GM15510 (cell line): ENCODE data around the gene PLBD2.
A peak's percentile ranks its signal among the peaks of the same experiment; 100 is the strongest.

Source experiments
- POLR2A ChIP-seq: IDR thresholded peaks from 3 replicates; pipeline ENCODE4 v1.6.1; 2011; ENCODE audit warnings: borderline replicate concordance; ENCODE audit not compliant: insufficient read length; ENCODE audit errors: extremely low read depth

PLBD2 gene, protein sequence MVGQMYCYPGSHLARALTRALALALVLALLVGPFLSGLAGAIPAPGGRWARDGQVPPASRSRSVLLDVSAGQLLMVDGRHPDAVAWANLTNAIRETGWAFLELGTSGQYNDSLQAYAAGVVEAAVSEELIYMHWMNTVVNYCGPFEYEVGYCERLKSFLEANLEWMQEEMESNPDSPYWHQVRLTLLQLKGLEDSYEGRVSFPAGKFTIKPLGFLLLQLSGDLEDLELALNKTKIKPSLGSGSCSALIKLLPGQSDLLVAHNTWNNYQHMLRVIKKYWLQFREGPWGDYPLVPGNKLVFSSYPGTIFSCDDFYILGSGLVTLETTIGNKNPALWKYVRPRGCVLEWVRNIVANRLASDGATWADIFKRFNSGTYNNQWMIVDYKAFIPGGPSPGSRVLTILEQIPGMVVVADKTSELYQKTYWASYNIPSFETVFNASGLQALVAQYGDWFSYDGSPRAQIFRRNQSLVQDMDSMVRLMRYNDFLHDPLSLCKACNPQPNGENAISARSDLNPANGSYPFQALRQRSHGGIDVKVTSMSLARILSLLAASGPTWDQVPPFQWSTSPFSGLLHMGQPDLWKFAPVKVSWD

DNA sequence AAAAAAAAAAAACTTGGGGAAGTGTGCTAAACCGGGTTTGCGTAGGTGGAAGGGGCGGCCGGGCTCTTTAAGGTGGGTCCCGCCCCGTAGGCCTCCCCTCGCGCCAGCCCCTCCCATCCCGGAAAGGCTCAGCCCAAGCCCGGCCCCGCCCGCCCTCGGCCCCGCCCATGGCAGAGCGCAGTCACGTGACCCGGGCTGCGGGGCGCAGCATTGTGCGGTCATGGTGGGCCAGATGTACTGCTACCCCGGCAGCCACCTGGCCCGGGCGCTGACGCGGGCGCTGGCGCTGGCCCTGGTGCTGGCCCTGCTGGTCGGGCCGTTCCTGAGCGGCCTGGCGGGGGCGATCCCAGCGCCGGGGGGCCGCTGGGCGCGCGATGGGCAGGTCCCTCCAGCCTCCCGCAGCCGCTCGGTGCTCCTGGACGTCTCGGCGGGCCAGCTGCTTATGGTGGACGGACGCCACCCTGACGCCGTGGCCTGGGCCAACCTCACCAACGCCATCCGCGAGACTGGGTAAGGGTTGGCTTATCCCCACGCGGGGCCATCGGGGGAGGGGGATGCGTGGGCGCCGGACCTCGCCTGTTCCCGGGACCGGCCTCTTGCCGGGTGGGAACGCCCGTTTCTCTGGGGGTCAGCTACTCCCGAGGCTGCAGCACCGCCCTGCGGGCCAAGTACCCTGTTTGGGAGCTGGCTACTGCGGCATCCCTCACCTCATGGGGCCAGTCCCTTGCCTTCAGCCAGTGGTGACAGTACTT, at the start of gene PLBD2:
PLBD2 (plus strand) TSS at position 207 of the 752 bp plus-strand sequence; CDS start at position 221, 14 bp downstream.
- peak; percentile 68 for TF ChIP-seq POLR2A

GRCh38 chr12:113310489-113310888, 47.9 kb upstream of the PLBD2 start:
- no peak for TF ChIP-seq POLR2A

DNA sequence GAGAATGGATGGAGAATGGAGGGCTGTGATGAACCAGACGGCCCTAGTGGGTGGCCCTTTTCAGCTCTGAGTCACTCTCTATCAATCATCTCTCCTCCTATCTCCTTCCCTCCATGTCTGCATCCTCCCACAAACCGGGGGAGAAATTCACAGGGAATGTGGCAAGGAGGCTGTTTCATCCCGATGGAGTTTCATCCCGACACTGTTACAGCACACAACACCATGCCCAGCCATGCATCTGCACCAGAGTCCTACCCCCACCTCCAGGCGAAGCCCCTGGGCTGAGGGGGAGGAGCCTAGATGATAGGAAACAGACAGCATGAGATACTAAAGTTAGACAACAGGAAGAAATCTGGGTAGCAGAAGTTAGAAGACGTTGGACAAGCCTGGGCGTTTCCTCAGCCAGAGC, 44.3 kb upstream of the PLBD2 start:
- TF ChIP-seq POLR2A: no peak

DNA sequence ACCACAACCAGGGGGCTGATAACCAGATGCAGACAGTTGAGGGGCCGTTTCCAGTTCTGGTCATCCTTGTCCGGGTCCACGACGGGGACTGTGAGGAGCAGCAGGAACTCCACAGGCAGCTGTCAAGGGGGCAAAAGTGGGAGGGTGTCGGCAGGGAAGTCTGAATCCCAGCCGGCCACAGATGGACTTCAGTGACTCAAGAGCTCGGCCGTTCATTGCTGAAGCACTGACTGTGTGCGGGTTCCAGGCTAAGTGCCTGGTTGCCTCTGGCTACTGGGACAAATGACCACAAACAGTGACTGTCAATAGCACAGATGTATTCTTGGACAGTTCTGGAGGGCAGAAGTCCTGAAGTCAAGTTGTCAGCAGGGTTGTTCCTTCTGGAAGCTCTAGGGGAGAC, 43.0 kb upstream of the PLBD2 start:
- no peak for TF ChIP-seq POLR2A

GRCh38 chr12:113316155-113316554, 42.2 kb upstream of the PLBD2 start:
- no peak for TF ChIP-seq POLR2A

DNA sequence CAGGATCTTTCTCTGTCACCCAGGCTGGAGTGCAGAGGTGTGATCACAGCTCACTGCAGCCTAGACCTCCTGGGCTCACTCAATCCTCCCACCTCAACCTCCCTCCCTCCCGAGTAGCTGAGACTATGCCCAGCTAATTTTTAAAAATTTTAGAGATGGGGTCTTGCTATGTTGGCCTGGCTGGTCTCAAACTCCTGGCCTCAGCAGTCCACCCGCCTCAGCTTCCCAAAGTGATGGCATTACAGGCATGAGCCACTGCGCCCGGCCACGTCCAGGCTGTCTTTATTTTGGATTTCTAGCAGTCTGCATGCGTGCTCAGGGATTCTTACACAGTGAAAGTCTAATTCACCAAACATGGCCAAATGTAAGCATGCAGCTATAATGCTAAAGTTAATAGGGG, 41.3 kb upstream of the PLBD2 start:
- no peak for TF ChIP-seq POLR2A

- no peak for TF ChIP-seq POLR2A
Measured at GRCh38 chr12:113318046-113318656, 40.2 kb upstream of the PLBD2 start.

- TF ChIP-seq POLR2A: no peak
Measured at GRCh38 chr12:113318900-113319628, 39.3 kb upstream of the PLBD2 start.

DNA sequence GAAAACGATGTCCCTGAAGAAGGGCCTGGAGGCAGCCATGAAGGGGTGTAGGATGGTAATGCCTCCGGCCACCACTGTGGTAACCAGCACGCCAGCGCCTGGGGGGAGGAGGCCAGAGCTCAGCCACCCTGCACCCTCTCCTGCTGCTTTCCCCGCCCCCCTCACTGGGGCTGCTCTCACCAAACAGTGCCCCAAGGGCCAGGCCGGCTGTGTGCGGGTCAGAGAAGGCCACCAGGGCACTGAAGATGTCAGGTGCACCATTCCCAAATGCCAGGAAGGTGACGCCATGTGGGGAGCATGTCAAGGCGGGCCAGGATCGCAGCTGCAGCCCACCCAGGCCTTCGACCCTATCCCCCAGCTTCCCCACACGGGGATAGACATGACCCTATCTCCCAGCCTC, 38.0 kb upstream of the PLBD2 start:
- no peak for TF ChIP-seq POLR2A

DNA sequence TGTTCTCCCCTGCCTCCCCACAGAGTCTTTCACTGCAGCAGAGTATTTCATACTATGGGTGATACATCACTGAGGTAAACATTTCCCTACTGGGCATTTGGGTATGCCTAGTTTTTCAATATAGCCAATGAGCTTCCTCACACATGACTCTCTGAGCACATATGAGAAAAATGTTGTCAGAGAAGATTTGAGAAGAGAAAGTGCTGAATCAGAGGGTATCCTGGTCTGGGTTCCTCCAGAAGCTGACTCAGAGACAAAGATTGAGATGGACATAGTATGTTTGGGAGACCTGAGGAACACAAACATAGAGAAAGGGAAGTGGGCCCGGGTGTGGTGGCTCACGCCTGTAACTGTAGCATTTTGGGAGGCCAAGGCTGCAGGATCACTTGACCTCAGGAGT, 36.0 kb upstream of the PLBD2 start:
- TF ChIP-seq POLR2A: no peak

- TF ChIP-seq POLR2A: no peak
Measured at GRCh38 chr12:113325916-113326315, 32.5 kb upstream of the PLBD2 start.

- no peak for TF ChIP-seq POLR2A
Measured at GRCh38 chr12:113326775-113327395, 31.5 kb upstream of the PLBD2 start.

DNA sequence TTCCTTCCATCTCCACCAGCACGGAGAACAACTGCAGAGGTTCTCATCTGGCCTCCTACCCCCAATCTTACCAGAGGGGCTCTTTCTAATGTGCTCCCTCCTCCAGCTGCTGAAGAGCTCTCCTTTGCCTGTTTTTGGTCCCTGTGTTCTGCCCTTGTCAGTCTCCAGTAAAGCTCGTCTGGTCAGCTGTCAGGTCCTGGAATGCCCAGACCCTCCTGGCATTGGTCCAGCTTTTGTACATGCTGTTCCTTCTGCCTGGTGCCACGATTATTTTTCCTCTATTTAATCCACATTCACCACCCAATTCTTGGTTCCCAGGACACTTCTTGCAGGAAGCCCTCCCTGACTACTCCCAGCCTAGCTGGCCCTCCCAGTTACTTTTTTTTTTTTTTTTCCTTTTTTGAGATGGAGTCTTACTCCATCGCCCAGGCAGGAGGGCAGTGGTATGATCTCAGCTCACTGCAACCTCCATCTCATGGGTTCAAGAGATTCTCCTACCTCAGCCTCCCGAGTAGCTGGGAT, 30.0 kb upstream of the PLBD2 start:
- TF ChIP-seq POLR2A: no peak
